ENCODE data around the gene NFKBIB. TPM values are rescaled to one million over a fixed set of nuclear protein-coding genes. Genes with fewer than 3 reads are reported as not detected.

NFKBIB gene
- total RNA-seq, 1 donor from 2014 or later = 66.3 TPM

DNA sequence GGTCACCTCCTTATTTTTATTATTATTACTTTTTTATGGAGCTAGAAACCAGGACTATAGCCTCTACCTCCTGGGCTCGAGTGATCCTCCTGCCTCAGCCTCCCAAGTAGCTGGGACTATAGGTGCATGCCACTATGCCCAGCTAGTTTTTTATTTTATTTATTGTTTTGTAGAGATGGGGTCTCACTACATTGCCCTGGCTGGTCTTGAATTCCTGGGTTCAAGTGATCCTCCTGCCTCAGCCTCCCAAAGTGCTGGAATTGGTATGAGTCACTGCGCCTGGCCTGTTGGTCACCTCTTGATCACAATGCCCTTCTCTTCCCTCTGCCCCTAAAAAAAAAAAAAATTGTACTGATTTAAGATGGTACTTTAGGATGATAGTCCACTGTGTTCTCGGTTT, 51.4 kb downstream of the NFKBIB start:
- intact Hi-C loops (cut with micrococcal nuclease) = loop anchor here (5.0 kb wide), 1 partner anchor 219 kb away; no protein-coding TSS in a partner anchor

- intact Hi-C loops (cut with micrococcal nuclease) = loop anchor here (1.0 to 5.0 kb wide), 6 partner anchors 22 to 549 kb away; partner anchors contain the start of genes FAM98C, MRPS12 and SARS2
Measured at GRCh38 chr19:38952395-38953165, 52.8 kb downstream of the NFKBIB start.

GRCh38 chr19:38953677-38954076, 53.9 kb downstream of the NFKBIB start:
- intact Hi-C loops (cut with micrococcal nuclease) = loop anchor here (5.0 kb wide), 1 partner anchor 221 kb away; no protein-coding TSS in a partner anchor

GRCh38 chr19:38956264-38956663, 56.5 kb downstream of the NFKBIB start:
- intact Hi-C loops (cut with micrococcal nuclease) = no loop called here

GRCh38 chr19:38958301-38958700, 58.5 kb downstream of the NFKBIB start:
- intact Hi-C loops (cut with micrococcal nuclease) = no loop called here

Other genes with a start within 250 kb of the NFKBIB start
- 4.4 and 4.7 TPM in 2 replicates for gene CAPN12, start 155.5 kb upstream of the NFKBIB start, total RNA-seq
- gene LGALS7, start 126.5 kb upstream of the NFKBIB start, total RNA-seq = not detected in 2 replicates
- not detected in 2 replicates for gene LGALS7B, start 110.8 kb upstream of the NFKBIB start, total RNA-seq
- gene LGALS4, start 87.0 kb upstream of the NFKBIB start, total RNA-seq = 1.6 and 1.8 TPM in 2 replicates
- gene ECH1, start 68.2 kb upstream of the NFKBIB start, total RNA-seq = 152 and 154 TPM in 2 replicates
- 515 and 536 TPM in 2 replicates for gene HNRNPL, start 50.0 kb upstream of the NFKBIB start, total RNA-seq
- gene RINL, start 21.7 kb upstream of the NFKBIB start, total RNA-seq = 79.1 and 82.0 TPM in 2 replicates
- 56.7 TPM in 2 replicates for gene SIRT2, start 351 bp upstream of the NFKBIB start, total RNA-seq
- gene CCER2, start 12.2 kb downstream of the NFKBIB start, total RNA-seq = 1.9 TPM in 2 replicates
- 29.5 and 33.5 TPM in 2 replicates for gene SARS2, start 30.8 kb downstream of the NFKBIB start, total RNA-seq
- 66.0 and 67.5 TPM in 2 replicates for gene MRPS12, start 31.0 kb downstream of the NFKBIB start, total RNA-seq
- gene FBXO17, start 75.8 kb downstream of the NFKBIB start, total RNA-seq = 0.22 TPM in 1 of 2 replicates, not detected in the other
- not detected in 2 replicates for gene FBXO27, start 132.6 kb downstream of the NFKBIB start, total RNA-seq
- not detected in 2 replicates for gene ACP7, start 184.4 kb downstream of the NFKBIB start, total RNA-seq
- gene PAK4, start 225.8 kb downstream of the NFKBIB start, total RNA-seq = 17.2 and 17.4 TPM in 2 replicates